Neuronal stem cell (in vitro differentiated cells): Measurements from ENCODE around the gene MAT1A.
A peak's percentile ranks its signal among the peaks of the same experiment; 100 is the strongest.

Experiments
- DNase-seq: peaks from one replicate; pipeline ENCODE4 v3.0.0-alpha.2; 2013; ENCODE audit warnings: low spot score
- H2AFZ ChIP-seq: one replicate; pipeline ENCODE4 v1.6.1; 2013; ENCODE audit warnings: mild to moderate bottlenecking, low read length, inconsistent platforms
- H2AK5ac ChIP-seq: 2 replicates; pipeline ENCODE4 v1.6.1; 2013; ENCODE audit warnings: low read depth, mild to moderate bottlenecking, inconsistent platforms, low read length, moderate library complexity, mixed read lengths
- H2BK120ac ChIP-seq: 2 replicates; pipeline ENCODE4 v1.6.1; 2013; ENCODE audit warnings: low read depth, mild to moderate bottlenecking, inconsistent platforms, low read length, moderate library complexity, mixed read lengths
- H2BK12ac ChIP-seq: one replicate; pipeline ENCODE4 v1.6.1; 2013; ENCODE audit warnings: low read length, inconsistent platforms
- H2BK15ac ChIP-seq: 2 replicates; pipeline ENCODE4 v1.6.1; 2013; ENCODE audit warnings: mild to moderate bottlenecking, low read length, inconsistent platforms, mixed read lengths
- H2BK5ac ChIP-seq: one replicate; pipeline ENCODE4 v1.6.1; 2013; ENCODE audit warnings: inconsistent platforms, mild to moderate bottlenecking, low read length, moderate library complexity
- H3K14ac ChIP-seq: one replicate; pipeline ENCODE4 v1.6.1; 2013; ENCODE audit warnings: low read length, inconsistent platforms
- H3K18ac ChIP-seq: 2 replicates; pipeline ENCODE4 v1.6.1; 2013; ENCODE audit warnings: low read length, inconsistent platforms
- H3K23ac ChIP-seq: 2 replicates; pipeline ENCODE4 v1.6.1; 2013; ENCODE audit warnings: low read depth, mild to moderate bottlenecking, mixed read lengths, low read length, inconsistent platforms; ENCODE audit not compliant: poor library complexity
- H3K27ac ChIP-seq: replicated peaks from 3 replicates; pipeline ENCODE4 v1.5.1; 2013; ENCODE audit warnings: low read length, inconsistent platforms
- H3K27me3 ChIP-seq, 3 experiments: 2 replicates each; pipeline ENCODE4 v1.6.1; 2013; ENCODE audit warnings: low read length in 3 of 3, mild to moderate bottlenecking in 2 of 3, inconsistent platforms in 1 of 3, low read depth in 1 of 3, mixed read lengths in 1 of 3, moderate library complexity in 1 of 3; ENCODE audit not compliant: control insufficient read depth in 3 of 3, insufficient read depth in 3 of 3
- H3K36me3 ChIP-seq, 2 donors: replicated peaks in 1 of 2; 2 replicates each; pipeline ENCODE4 v1.6.1; 2013; ENCODE audit warnings: low read length in 2 of 2; ENCODE audit not compliant: control insufficient read depth in 2 of 2, insufficient read depth in 2 of 2
- H3K4ac ChIP-seq: 2 replicates; pipeline ENCODE4 v1.6.1; 2013; ENCODE audit warnings: inconsistent platforms, mild to moderate bottlenecking, low read length, moderate library complexity
- H3K4me1 ChIP-seq, 2 donors: 1 replicate in 1 of 2; 2 replicates in 1 of 2; pipeline ENCODE4 v1.6.1; 2013; ENCODE audit warnings: low read length in 2 of 2, low read depth in 1 of 2; ENCODE audit not compliant: control insufficient read depth in 2 of 2, insufficient read depth in 1 of 2
- H3K4me2 ChIP-seq: one replicate; pipeline ENCODE4 v1.6.1; 2013; ENCODE audit warnings: mild to moderate bottlenecking, low read length, inconsistent platforms; ENCODE audit not compliant: insufficient read depth, poor library complexity, severe bottlenecking
- H3K4me3 ChIP-seq, 2 donors: 2 replicates each; pipeline ENCODE4 v1.5.1; 2013; ENCODE audit warnings: low read length in 2 of 2, mild to moderate bottlenecking in 2 of 2, inconsistent platforms in 1 of 2, moderate library complexity in 1 of 2
- H3K79me1 ChIP-seq: one replicate; pipeline ENCODE4 v1.6.1; 2013; ENCODE audit warnings: low read depth, mild to moderate bottlenecking, inconsistent platforms, low read length, moderate library complexity
- H3K9ac ChIP-seq: one replicate; pipeline ENCODE4 v1.6.1; 2013; ENCODE audit warnings: mild to moderate bottlenecking, low read depth, low read length, inconsistent platforms; ENCODE audit not compliant: poor library complexity
- H3K9me3 ChIP-seq, 2 donors: replicated peaks in 1 of 2; 2 replicates each; pipeline versions ENCODE3 to v1.6.1; 2013; ENCODE audit warnings: low read length in 2 of 2, mild to moderate bottlenecking in 2 of 2, inconsistent platforms in 1 of 2, low read depth in 1 of 2, mixed read lengths in 1 of 2, moderate library complexity in 1 of 2; ENCODE audit not compliant: control insufficient read depth in 2 of 2, insufficient read depth in 1 of 2
- H4K8ac ChIP-seq: one replicate; pipeline ENCODE4 v1.6.1; 2013; ENCODE audit warnings: low read depth, mild to moderate bottlenecking, inconsistent platforms, low read length, moderate library complexity
- H4K91ac ChIP-seq: one replicate; pipeline ENCODE4 v1.6.1; 2013; ENCODE audit warnings: low read length, low read depth, mild to moderate bottlenecking, inconsistent platforms; ENCODE audit not compliant: poor library complexity
- WGBS, 2 donors: extraction: QIAGEN DNeasy Blood & Tissue Kit; methylation state at CpG; one replicate each; pipeline ENCODE4 v1.1.7; 2013; ENCODE audit warnings: missing lambda C conversion rate in 2 of 2, mixed read lengths in 1 of 2; ENCODE audit not compliant: insufficient read length in 2 of 2, insufficient replicate concordance in 1 of 2; ENCODE audit errors: extremely low coverage in 2 of 2; 5-methylcytosine and 5-hydroxymethylcytosine counted together

Gene MAT1A

DNA sequence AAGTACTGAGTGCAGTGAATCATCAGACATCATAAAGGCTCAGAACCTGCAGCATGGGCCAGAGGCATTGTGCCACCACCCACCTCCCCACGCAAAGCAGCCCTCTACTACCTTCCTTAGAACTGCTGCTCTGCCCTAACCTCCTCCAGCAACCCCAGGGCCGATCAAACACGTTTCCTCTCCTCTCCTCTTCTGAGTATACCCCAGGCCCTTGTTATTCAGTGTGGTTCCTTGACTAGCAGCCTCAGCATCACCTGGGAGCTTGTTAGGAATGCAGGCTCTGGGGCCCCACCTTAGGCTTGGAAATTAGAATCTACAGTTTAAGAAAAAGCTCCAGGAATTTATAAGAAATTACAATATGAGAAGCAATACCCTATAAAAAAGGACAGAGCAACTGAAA, 33.9 kb upstream of the MAT1A start:
- peaks cover 0 to 3% (median 0%) of the 10 kb centered on the region in 3 experiments for H3K27me3 ChIP-seq
- peak overlapping the region; percentile 24 for H4K91ac ChIP-seq
- no peak overlapping the region for H2BK120ac ChIP-seq
- peaks cover 2 to 7% of the 10 kb centered on the region in 2 donors for H3K4me1 ChIP-seq
- H3K14ac ChIP-seq: peak overlapping the region; percentile 42
- no peak overlapping the region for H2AFZ ChIP-seq
- no peak for DNase-seq
- no peak overlapping the region for H3K27ac ChIP-seq
- no peak overlapping the region for H3K4me3 ChIP-seq
- H3K4me2 ChIP-seq: no peak overlapping the region
- peak overlapping the region; percentile 66 for H3K9ac ChIP-seq
- no peak overlapping the region for H2BK12ac ChIP-seq
- H2BK5ac ChIP-seq: no peak overlapping the region
- peak overlapping the region; percentile 35 for H2BK15ac ChIP-seq
- H3K9me3 ChIP-seq: no peaks in the 10 kb centered on the region
- no peaks in the 10 kb centered on the region for H3K36me3 ChIP-seq
- H3K18ac ChIP-seq: peak overlapping the region; percentile 63
- no peaks in the 10 kb centered on the region for H3K79me1 ChIP-seq
- H3K4ac ChIP-seq: no peak overlapping the region
- no peak overlapping the region for H4K8ac ChIP-seq
- no peak overlapping the region for H3K23ac ChIP-seq
- no CpG with 5 or more reads among the region's 3 CpGs for WGBS, 2 donors
- H2AK5ac ChIP-seq: no peak overlapping the region

DNA sequence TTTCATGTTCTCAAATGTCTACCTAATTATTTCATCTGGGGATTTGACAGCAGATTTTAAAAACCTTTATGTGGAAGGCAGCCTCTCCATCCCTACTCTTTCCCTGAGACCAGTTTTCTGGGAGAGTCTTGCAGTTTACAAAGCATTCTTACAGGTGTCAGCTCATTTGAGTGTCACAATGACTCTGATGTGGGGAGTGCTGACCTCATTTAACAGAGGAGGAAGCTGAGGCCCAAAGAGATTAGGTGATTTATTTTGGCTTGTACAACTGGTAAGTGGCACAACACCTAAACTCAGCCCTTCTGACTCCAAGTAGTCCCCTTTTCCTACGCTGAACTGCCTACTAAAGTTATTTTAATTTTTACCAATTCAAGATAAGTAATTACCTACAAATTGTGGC, 33.3 kb upstream of the MAT1A start:
- WGBS, 2 donors: no CpG with 5 or more reads among the region's 1 CpG
- Histone ChIP-seq H2AK5ac (no peak overlapping the region), H3K14ac (no peak overlapping the region), H2BK12ac (no peak overlapping the region), H3K9ac (no peak overlapping the region), H3K4me2 (no peak overlapping the region), H3K4ac (no peak overlapping the region), H3K23ac (no peak overlapping the region), H3K9me3 (no peaks in the 10 kb centered on the region), H3K18ac (no peak overlapping the region), H3K79me1 (no peaks in the 10 kb centered on the region), H3K36me3 (no peaks in the 10 kb centered on the region), H3K4me1 (peaks cover 2 to 7% of the 10 kb centered on the region in 2 donors), H2BK15ac (no peak overlapping the region), H2BK5ac (no peak overlapping the region), H2AFZ (no peak overlapping the region), H4K8ac (no peak overlapping the region), H3K27me3 (peaks cover 0 to 3% (median 0%) of the 10 kb centered on the region in 3 experiments), H3K4me3 (no peak overlapping the region), H3K27ac (peak overlapping the region; percentile 25), H2BK120ac (no peak overlapping the region), H4K91ac (no peak overlapping the region)
- no peak for DNase-seq

DNA sequence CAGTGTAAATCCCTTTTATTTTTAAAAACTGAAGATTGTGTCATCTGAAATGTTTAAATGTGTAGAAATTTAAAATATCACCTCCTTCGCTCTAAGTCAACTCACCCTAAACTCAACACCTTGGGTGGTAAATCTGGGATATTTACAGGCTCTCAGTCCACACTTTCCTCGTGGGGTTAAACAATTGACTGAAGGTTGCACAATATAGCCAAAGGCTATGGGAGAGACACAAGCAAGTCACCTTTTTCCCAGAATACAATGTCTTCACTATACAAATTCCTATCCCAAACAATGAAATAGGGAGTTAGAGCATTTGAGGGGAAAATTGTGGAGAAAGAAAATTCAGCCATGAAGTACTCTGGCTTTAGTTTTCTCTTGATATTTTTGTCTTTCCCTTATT, 32.7 kb upstream of the MAT1A start:
- no peak overlapping the region for H3K14ac ChIP-seq
- H2BK12ac ChIP-seq: no peak overlapping the region
- H3K4me2 ChIP-seq: no peak overlapping the region
- no peak overlapping the region for H3K9ac ChIP-seq
- no peak overlapping the region for H2AFZ ChIP-seq
- no peak for DNase-seq
- peaks cover 2 to 7% of the 10 kb centered on the region in 2 donors for H3K4me1 ChIP-seq
- H3K9me3 ChIP-seq: no peaks in the 10 kb centered on the region
- no peak overlapping the region for H2AK5ac ChIP-seq
- H3K18ac ChIP-seq: no peak overlapping the region
- no peak overlapping the region for H4K91ac ChIP-seq
- H3K36me3 ChIP-seq: no peaks in the 10 kb centered on the region
- H3K4ac ChIP-seq: no peak overlapping the region
- H4K8ac ChIP-seq: no peak overlapping the region
- H3K27ac ChIP-seq: no peak overlapping the region
- no peaks in the 10 kb centered on the region for H3K79me1 ChIP-seq
- no CpG with 5 or more reads among the region's 2 CpGs for WGBS, 2 donors
- H3K4me3 ChIP-seq: no peak overlapping the region
- H3K27me3 ChIP-seq: peaks cover 0 to 3% (median 0%) of the 10 kb centered on the region in 3 experiments
- no peak overlapping the region for H2BK15ac ChIP-seq
- H2BK5ac ChIP-seq: no peak overlapping the region
- no peak overlapping the region for H2BK120ac ChIP-seq
- H3K23ac ChIP-seq: no peak overlapping the region

DNA sequence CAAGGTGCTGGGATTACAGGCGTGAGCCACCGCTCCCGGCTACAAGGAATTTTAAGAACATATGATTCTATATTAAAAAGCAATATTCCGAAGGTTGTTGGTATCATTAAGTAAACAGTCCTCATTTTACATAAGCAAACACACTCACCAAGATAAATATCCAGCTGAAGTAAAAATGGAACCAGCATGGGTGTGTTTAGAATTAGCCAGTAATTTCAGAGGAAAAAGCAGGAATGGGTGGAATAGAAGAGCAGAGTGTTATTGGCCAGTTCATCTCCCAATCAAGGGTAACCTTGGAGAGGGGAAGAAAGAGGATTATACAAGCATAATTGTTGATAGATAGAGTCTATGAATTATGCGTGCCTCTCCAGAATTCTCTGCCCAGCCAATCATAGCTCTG, 31.7 kb upstream of the MAT1A start:
- peaks cover 2 to 7% of the 10 kb centered on the region in 2 donors for H3K4me1 ChIP-seq
- H2BK5ac ChIP-seq: no peak overlapping the region
- H2AK5ac ChIP-seq: no peak overlapping the region
- H4K8ac ChIP-seq: no peak overlapping the region
- no CpG with 5 or more reads among the region's 5 CpGs for WGBS, 2 donors
- DNase-seq: no peak
- H2BK15ac ChIP-seq: no peak overlapping the region
- peaks cover 0 to 3% (median 0%) of the 10 kb centered on the region in 3 experiments for H3K27me3 ChIP-seq
- H3K14ac ChIP-seq: no peak overlapping the region
- H3K79me1 ChIP-seq: no peaks in the 10 kb centered on the region
- no peak overlapping the region for H2BK12ac ChIP-seq
- no peak overlapping the region for H3K4me2 ChIP-seq
- H3K4ac ChIP-seq: no peak overlapping the region
- H4K91ac ChIP-seq: no peak overlapping the region
- no peak overlapping the region for H3K27ac ChIP-seq
- H3K9me3 ChIP-seq: no peaks in the 10 kb centered on the region
- H3K9ac ChIP-seq: no peak overlapping the region
- H3K36me3 ChIP-seq: no peaks in the 10 kb centered on the region
- H3K18ac ChIP-seq: no peak overlapping the region
- H2BK120ac ChIP-seq: no peak overlapping the region
- no peak overlapping the region for H3K4me3 ChIP-seq
- no peak overlapping the region for H3K23ac ChIP-seq
- no peak overlapping the region for H2AFZ ChIP-seq
